ENCODE results near the gene KMO.

GRCh38 chr1:241569848-241570247, 37.7 kb downstream of the KMO start:
- TF ChIP-seq CTCF (IDR thresholded peaks at IDR 0.05; ENCODE audit: low read depth, low read length, poor library complexity, severe bottlenecking) (no peak), EZH2phosphoT487 (IDR thresholded peaks at IDR 0.05; ENCODE audit: borderline replicate concordance, low read length) (no peak)
